Measurements from ENCODE around the gene FOXI3. TPM values are rescaled to one million over a fixed set of nuclear protein-coding genes. Genes with fewer than 3 reads are reported as not detected.

Gene FOXI3
- total and polyA plus RNA-seq, 2 donors (not counting 3 experiments of a cell fraction or from before 2014, with no cell fraction given) = not detected

DNA sequence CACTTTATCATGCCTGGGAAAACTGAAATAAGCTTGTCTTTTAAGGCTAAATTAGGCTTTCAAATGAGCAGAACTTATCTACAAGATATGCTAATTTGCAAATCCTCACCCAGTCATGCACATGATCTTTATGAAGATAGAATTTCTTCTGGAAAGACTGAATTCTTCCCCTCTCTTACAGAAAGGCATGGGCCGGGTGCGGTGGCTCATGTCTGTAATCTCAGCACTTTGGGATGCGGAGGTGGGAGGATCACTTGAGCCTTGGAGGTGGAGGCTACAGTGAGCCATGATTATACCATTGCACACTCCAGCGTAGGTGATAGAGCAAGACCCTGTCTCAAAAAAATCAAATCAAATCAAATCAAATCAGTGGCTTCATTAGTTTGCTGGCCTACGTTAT, 11.7 kb upstream of the FOXI3 start:
- Histone ChIP-seq H3K27ac (ENCODE audit: insufficient read depth, low read depth, low read length) (no peak overlapping the region), H3K9me1 (replicated peaks; ENCODE audit: control insufficient read depth, extremely low read depth, insufficient read depth, low read length) (no peaks in the 10 kb centered on the region), H4K20me1 (replicated peaks; ENCODE audit: control insufficient read depth, extremely low read depth, insufficient read depth, low read length) (no peaks in the 10 kb centered on the region), H3K27me3 (ENCODE audit: control insufficient read depth in 2 of 2, insufficient read depth in 2 of 2, low read length in 2 of 2) (no peaks in the 10 kb centered on the region), H3K79me2 (ENCODE audit: control insufficient read depth, insufficient read depth, low read length) (no peaks in the 10 kb centered on the region), H3K9me3 (replicated peaks; ENCODE audit: control insufficient read depth, insufficient read depth, low read length) (no peaks in the 10 kb centered on the region), H3K4me1 (ENCODE audit: control insufficient read depth, extremely low read depth, insufficient read depth, low read length) (no peaks in the 10 kb centered on the region), H2AFZ (ENCODE audit: low read depth, low read length) (no peak overlapping the region), H3K4me2 (ENCODE audit: insufficient read depth, low read length) (no peak overlapping the region), H3K36me3 (ENCODE audit: control insufficient read depth in 2 of 2, extremely low read depth in 1 of 2, insufficient read depth in 2 of 2, low read length in 2 of 2) (no peaks in the 10 kb centered on the region), H3K9ac (replicated peaks; ENCODE audit: extremely low read depth, insufficient read depth, low read length) (no peak overlapping the region), H3K4me3 (replicated peaks in 1 of 3; ENCODE audit: insufficient read depth in 1 of 3, low read depth in 1 of 3, low read length in 3 of 3) (no peak overlapping the region)
- FAIRE-seq (no peak), DNase-seq (ENCODE audit: low read depth, low spot score) (no peak)
- no TSS peak for BruUV-seq (replicated peaks)
- CTCF ChIA-PET = no interaction called here
- dilution Hi-C loops (cut with MboI; ENCODE audit: extremely low pct_ligation_motif_present, low sequenced_read_pairs) (no loop called here), intact Hi-C loops (cut with micrococcal nuclease) (no loop called here)
- TF ChIP-seq GATA2 (IDR thresholded peaks at IDR 0.05; ENCODE audit: insufficient read depth, insufficient read length, low read depth, low read length) (no peak), MYC (IDR thresholded peaks at IDR 0.05; ENCODE audit: low read depth, low read length) (no peak), FOS (IDR thresholded peaks at IDR 0.05; ENCODE audit: borderline replicate concordance, insufficient read depth, low read length) (no peak)
- POLR2A ChIA-PET = no interaction called here

- Histone ChIP-seq H3K4me3 (replicated peaks in 1 of 3; ENCODE audit: insufficient read depth in 1 of 3, low read depth in 1 of 3, low read length in 3 of 3) (no peak overlapping the region), H3K79me2 (ENCODE audit: control insufficient read depth, insufficient read depth, low read length) (no peaks in the 10 kb centered on the region), H3K27me3 (ENCODE audit: control insufficient read depth in 2 of 2, insufficient read depth in 2 of 2, low read length in 2 of 2) (peaks cover 5 to 12% of the 10 kb centered on the region in 2 experiments), H2AFZ (ENCODE audit: low read depth, low read length) (no peak overlapping the region), H3K9me1 (replicated peaks; ENCODE audit: control insufficient read depth, extremely low read depth, insufficient read depth, low read length) (no peaks in the 10 kb centered on the region), H3K9ac (replicated peaks; ENCODE audit: extremely low read depth, insufficient read depth, low read length) (no peak overlapping the region), H4K20me1 (replicated peaks; ENCODE audit: control insufficient read depth, extremely low read depth, insufficient read depth, low read length) (no peaks in the 10 kb centered on the region), H3K4me2 (ENCODE audit: insufficient read depth, low read length) (no peak overlapping the region), H3K36me3 (ENCODE audit: control insufficient read depth in 2 of 2, extremely low read depth in 1 of 2, insufficient read depth in 2 of 2, low read length in 2 of 2) (no peaks in the 10 kb centered on the region), H3K9me3 (replicated peaks; ENCODE audit: control insufficient read depth, insufficient read depth, low read length) (no peaks in the 10 kb centered on the region), H3K4me1 (ENCODE audit: control insufficient read depth, extremely low read depth, insufficient read depth, low read length) (no peaks in the 10 kb centered on the region), H3K27ac (ENCODE audit: insufficient read depth, low read depth, low read length) (no peak overlapping the region)
- ChIA-PET CTCF (no interaction called here), POLR2A (no interaction called here)
- intact Hi-C loops (cut with micrococcal nuclease) = no loop called here
- BruUV-seq (replicated peaks) = no TSS peak
- dilution Hi-C loops (cut with MboI; ENCODE audit: extremely low pct_ligation_motif_present, low sequenced_read_pairs) = no loop called here
- FAIRE-seq (no peak), DNase-seq (ENCODE audit: low read depth, low spot score) (no peak)
- no peak for TF ChIP-seq GATA2 (IDR thresholded peaks at IDR 0.05; ENCODE audit: insufficient read depth, insufficient read length, low read depth, low read length)
- no peak for TF ChIP-seq POLR2AphosphoS5 (IDR thresholded peaks at IDR 0.05; ENCODE audit: insufficient read depth, low read depth, low read length)
- no peak for TF ChIP-seq MYC (IDR thresholded peaks at IDR 0.05; ENCODE audit: low read depth, low read length)
- TF ChIP-seq JUN (IDR thresholded peaks at IDR 0.05; ENCODE audit: borderline replicate concordance, insufficient read depth, insufficient read length, low read depth) = no peak
- TF ChIP-seq POLR2A (IDR thresholded peaks at IDR 0.05; ENCODE audit: low read depth, low read length) = no peak
- TF ChIP-seq FOS (IDR thresholded peaks at IDR 0.05; ENCODE audit: borderline replicate concordance, insufficient read depth, low read length) = no peak
- no peak for TF ChIP-seq MAX (IDR thresholded peaks at IDR 0.05; ENCODE audit: insufficient read depth, insufficient read length)
- TF ChIP-seq, protein P1, sequence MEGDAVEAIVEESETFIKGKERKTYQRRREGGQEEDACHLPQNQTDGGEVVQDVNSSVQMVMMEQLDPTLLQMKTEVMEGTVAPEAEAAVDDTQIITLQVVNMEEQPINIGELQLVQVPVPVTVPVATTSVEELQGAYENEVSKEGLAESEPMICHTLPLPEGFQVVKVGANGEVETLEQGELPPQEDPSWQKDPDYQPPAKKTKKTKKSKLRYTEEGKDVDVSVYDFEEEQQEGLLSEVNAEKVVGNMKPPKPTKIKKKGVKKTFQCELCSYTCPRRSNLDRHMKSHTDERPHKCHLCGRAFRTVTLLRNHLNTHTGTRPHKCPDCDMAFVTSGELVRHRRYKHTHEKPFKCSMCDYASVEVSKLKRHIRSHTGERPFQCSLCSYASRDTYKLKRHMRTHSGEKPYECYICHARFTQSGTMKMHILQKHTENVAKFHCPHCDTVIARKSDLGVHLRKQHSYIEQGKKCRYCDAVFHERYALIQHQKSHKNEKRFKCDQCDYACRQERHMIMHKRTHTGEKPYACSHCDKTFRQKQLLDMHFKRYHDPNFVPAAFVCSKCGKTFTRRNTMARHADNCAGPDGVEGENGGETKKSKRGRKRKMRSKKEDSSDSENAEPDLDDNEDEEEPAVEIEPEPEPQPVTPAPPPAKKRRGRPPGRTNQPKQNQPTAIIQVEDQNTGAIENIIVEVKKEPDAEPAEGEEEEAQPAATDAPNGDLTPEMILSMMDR (IDR thresholded peaks at IDR 0.05; ENCODE audit: extremely low read depth in 1 of 2, insufficient read depth in 1 of 2, low read depth in 1 of 2, low read length in 2 of 2) = no peak
- no peak for TF ChIP-seq EZH2 (IDR thresholded peaks at IDR 0.05; ENCODE audit: borderline replicate concordance, low read depth, low read length, severe bottlenecking)
Observed at GRCh38 chr2:88458633-88459032, 6.1 kb upstream of the FOXI3 start.

Data from endothelial cell of umbilical vein (primary cell).